ENCODE results near the gene CYBC1. TPM values are rescaled to one million over a fixed set of nuclear protein-coding genes. Genes with fewer than 3 reads are reported as not detected.

CYBC1 gene
- total and polyA plus RNA-seq, 9 donors, result 34.0 to 101 (median 58.6) TPM

DNA sequence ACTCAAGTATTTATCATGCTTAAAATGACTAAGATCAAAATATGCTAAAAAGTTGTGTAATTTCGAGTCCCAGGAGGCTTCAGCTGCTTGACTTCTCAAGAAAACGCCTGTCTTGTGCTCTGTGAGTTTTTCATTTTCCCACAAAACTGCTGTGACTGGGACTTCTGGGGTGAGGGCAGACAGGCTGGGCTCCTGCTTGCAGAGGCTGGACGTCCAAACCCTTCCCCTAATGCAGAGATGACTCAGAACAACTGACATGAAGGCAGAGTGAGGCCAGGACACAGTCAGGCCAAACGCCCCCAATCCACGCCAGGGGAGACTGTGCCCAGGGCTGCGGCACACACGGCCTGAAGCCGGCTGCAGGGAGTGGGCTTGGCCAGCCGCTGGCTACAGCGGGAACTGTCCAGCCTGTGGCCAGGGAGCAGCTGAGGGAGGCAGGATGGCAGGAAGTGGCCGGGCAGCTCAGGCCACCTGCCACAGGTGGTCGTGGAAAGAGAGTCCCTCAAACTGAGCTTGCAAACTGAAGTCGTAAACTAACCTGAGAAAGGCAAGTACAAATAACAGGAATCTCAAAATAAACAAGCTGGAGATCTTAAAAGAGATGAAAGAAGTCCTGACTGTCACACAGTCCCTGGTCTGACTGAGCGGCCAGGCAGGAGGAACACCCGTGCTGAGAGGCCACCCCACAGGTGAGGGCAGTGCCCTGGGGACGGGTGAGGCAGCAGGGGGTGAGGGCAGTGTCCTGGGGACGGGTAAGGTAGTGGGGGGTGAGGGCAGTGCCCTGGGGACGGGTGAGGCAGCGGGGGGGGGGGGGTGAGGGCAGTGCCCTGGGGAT lies 53.7 kb downstream of the CYBC1 start:
- intact Hi-C loops (cut with DNase I), result no loop called here
- Histone ChIP-seq H3K27ac (no peak overlapping the region), H3K27me3 (no peaks in the 10 kb centered on the region), H3K4me3 (no peak overlapping the region), H3K4me1 (ENCODE audit: insufficient read depth) (no peaks in the 10 kb centered on the region), H3K9me3 (no peaks in the 10 kb centered on the region), H3K36me3 (no peaks in the 10 kb centered on the region)
- WGBS, 3 donors, result 73 to 80% (median 77%) methylated on average over 17 to 19 of the region's 19 CpGs
- TF ChIP-seq EP300 (IDR thresholded peaks at IDR 0.05), result no peak
- TF ChIP-seq, protein P1, sequence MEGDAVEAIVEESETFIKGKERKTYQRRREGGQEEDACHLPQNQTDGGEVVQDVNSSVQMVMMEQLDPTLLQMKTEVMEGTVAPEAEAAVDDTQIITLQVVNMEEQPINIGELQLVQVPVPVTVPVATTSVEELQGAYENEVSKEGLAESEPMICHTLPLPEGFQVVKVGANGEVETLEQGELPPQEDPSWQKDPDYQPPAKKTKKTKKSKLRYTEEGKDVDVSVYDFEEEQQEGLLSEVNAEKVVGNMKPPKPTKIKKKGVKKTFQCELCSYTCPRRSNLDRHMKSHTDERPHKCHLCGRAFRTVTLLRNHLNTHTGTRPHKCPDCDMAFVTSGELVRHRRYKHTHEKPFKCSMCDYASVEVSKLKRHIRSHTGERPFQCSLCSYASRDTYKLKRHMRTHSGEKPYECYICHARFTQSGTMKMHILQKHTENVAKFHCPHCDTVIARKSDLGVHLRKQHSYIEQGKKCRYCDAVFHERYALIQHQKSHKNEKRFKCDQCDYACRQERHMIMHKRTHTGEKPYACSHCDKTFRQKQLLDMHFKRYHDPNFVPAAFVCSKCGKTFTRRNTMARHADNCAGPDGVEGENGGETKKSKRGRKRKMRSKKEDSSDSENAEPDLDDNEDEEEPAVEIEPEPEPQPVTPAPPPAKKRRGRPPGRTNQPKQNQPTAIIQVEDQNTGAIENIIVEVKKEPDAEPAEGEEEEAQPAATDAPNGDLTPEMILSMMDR (IDR thresholded peaks at IDR 0.05), result no peak
- no peak for TF ChIP-seq POLR2A (IDR thresholded peaks at IDR 0.05)
- DNase-seq, result no peak

DNA sequence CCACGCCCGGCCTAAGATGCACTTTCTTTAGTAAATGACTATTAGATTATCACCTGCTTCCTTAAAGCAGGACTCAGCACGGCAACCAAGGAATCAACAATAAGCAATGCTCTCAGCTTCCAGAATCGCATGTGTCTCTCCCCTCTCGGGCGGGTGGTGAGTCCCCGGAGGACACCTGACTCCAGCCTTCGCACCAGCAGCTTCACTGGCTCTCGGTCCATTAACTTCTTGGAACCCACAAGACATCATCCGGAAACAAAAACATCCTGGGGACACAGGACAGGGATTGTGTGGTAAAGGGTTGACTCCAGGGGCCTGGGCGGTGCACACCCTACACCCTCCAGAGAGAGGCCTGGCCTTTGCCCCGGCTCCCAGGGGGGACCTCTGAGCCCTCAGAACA lies 56.3 kb downstream of the CYBC1 start:
- Histone ChIP-seq H3K36me3 (no peaks in the 10 kb centered on the region), H3K4me1 (ENCODE audit: insufficient read depth) (no peaks in the 10 kb centered on the region), H3K27ac (no peak overlapping the region), H3K4me3 (no peak overlapping the region), H3K27me3 (no peaks in the 10 kb centered on the region), H3K9me3 (no peaks in the 10 kb centered on the region)
- no peak for DNase-seq
- 81 to 99% (median 90%) methylated on average over 12 of the region's 12 CpGs for WGBS, 3 donors
- TF ChIP-seq EP300 (IDR thresholded peaks at IDR 0.05), result no peak
- TF ChIP-seq POLR2A (IDR thresholded peaks at IDR 0.05), result no peak
- TF ChIP-seq, protein P1 (IDR thresholded peaks at IDR 0.05), result no peak
- intact Hi-C loops (cut with DNase I), result no loop called here

DNA sequence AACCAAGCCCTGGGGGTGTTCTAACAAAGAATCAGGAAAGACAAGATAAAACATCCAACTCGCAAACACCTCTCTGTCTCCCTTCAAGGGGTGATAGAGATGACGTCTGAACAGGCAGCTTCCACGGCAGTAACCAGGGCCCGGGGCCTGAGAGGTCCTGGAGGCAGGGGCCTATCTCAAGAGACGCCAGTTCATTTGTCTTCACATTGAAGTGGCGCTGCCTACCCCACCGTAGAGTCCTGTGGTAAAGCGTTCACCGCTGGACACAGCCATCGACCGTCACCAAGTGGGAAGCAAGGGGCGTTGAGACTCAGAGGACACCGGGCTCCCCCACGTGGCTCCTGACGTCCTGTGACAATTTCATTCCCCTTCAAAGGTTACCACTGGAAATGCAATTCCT lies 57.6 kb downstream of the CYBC1 start:
- TF ChIP-seq POLR2A (IDR thresholded peaks at IDR 0.05) (no peak), EP300 (IDR thresholded peaks at IDR 0.05) (no peak)
- TF ChIP-seq, protein P1 (IDR thresholded peaks at IDR 0.05), result no peak
- intact Hi-C loops (cut with DNase I), result no loop called here
- Histone ChIP-seq H3K27ac (no peak overlapping the region), H3K4me3 (no peak overlapping the region), H3K36me3 (no peaks in the 10 kb centered on the region), H3K4me1 (ENCODE audit: insufficient read depth) (no peaks in the 10 kb centered on the region), H3K27me3 (no peaks in the 10 kb centered on the region), H3K9me3 (no peaks in the 10 kb centered on the region)
- DNase-seq, result no peak
- WGBS, 3 donors, result 87 to 93% (median 87%) methylated on average over 15 of the region's 15 CpGs

Small RNA genes within 50 kb of the gene (small RNA-seq; reads per million reads assigned to genes)
- gene RF00019, result not detected

Other genes starting within 250 kb of the CYBC1 start
- gene CCDC57, start 237.9 kb downstream of the CYBC1 start, total RNA-seq, result 10 to 100 TPM; 22.9 to 65.0 (median 41.9) TPM
- gene CCDC57, start 237.9 kb downstream of the CYBC1 start, polyA plus RNA-seq, result 10 to 100 TPM in 1 of 2 donors, 1 to 10 TPM in 1; 7.7 to 22.2 TPM
- 10 to 100 TPM; 10.5 to 23.2 (median 18.0) TPM for gene SLC16A3, start 221.7 kb downstream of the CYBC1 start, total RNA-seq
- gene SLC16A3, start 221.7 kb downstream of the CYBC1 start, polyA plus RNA-seq, result 1 to 10 TPM; 3.5 to 5.0 TPM
- gene CSNK1D, start 177.1 kb downstream of the CYBC1 start, total RNA-seq, result 100 to 1,000 TPM in 5 of 7 donors, 10 to 100 TPM in 2; 46.0 to 160 (median 121) TPM
- 100 to 1,000 TPM in 1 of 2 donors, 10 to 100 TPM in 1; 81.2 to 134 TPM for gene CSNK1D, start 177.1 kb downstream of the CYBC1 start, polyA plus RNA-seq
- 1 to 10 TPM in 4 of 7 donors, under 1 TPM in 1, not detected in 2; 0.58 to 1.3 (median 1.1) TPM for gene CD7, start 133.1 kb downstream of the CYBC1 start, total RNA-seq
- under 1 TPM in 1 of 2 donors, not detected in 1; 0.48 TPM for gene CD7, start 133.1 kb downstream of the CYBC1 start, polyA plus RNA-seq
- 10 to 100 TPM in 1 of 7 donors, 1 to 10 TPM in 6; 3.9 to 20.8 (median 9.1) TPM for gene SECTM1, start 117.0 kb downstream of the CYBC1 start, total RNA-seq
- 1 to 10 TPM; 2.1 to 7.9 TPM for gene SECTM1, start 117.0 kb downstream of the CYBC1 start, polyA plus RNA-seq
- gene TEX19, start 91.5 kb downstream of the CYBC1 start, total RNA-seq, result not detected
- not detected for gene TEX19, start 91.5 kb downstream of the CYBC1 start, polyA plus RNA-seq
- not detected for gene UTS2R, start 79.0 kb downstream of the CYBC1 start, total RNA-seq
- gene UTS2R, start 79.0 kb downstream of the CYBC1 start, polyA plus RNA-seq, result not detected
- 10 to 100 TPM; 32.9 to 68.6 (median 46.6) TPM for gene HEXD, start 32.4 kb downstream of the CYBC1 start, total RNA-seq
- gene HEXD, start 32.4 kb downstream of the CYBC1 start, polyA plus RNA-seq, result 10 to 100 TPM in 1 of 2 donors, 1 to 10 TPM in 1; 8.7 to 74.7 TPM
- 10 to 100 TPM; 25.8 to 37.8 (median 30.4) TPM for gene OGFOD3, start 32.2 kb downstream of the CYBC1 start, total RNA-seq
- gene OGFOD3, start 32.2 kb downstream of the CYBC1 start, polyA plus RNA-seq, result 10 to 100 TPM; 14.4 to 21.3 TPM
- gene NARF, start 8.0 kb upstream of the CYBC1 start, total RNA-seq, result 10 to 100 TPM; 39.7 to 52.7 (median 49.8) TPM
- gene NARF, start 8.0 kb upstream of the CYBC1 start, polyA plus RNA-seq, result 10 to 100 TPM; 29.6 to 37.8 TPM
- gene FOXK2, start 69.0 kb upstream of the CYBC1 start, total RNA-seq, result 10 to 100 TPM; 27.2 to 67.6 (median 48.2) TPM
- gene FOXK2, start 69.0 kb upstream of the CYBC1 start, polyA plus RNA-seq, result 10 to 100 TPM; 19.1 to 28.8 TPM
- 10 to 100 TPM; 43.0 to 99.3 (median 83.5) TPM for gene WDR45B, start 197.7 kb upstream of the CYBC1 start, total RNA-seq
- gene WDR45B, start 197.7 kb upstream of the CYBC1 start, polyA plus RNA-seq, result 10 to 100 TPM; 55.2 to 58.0 TPM
- gene RAB40B, start 247.9 kb upstream of the CYBC1 start, total RNA-seq, result 10 to 100 TPM; 10.0 to 25.9 (median 14.9) TPM
- 10 to 100 TPM in 1 of 2 donors, 1 to 10 TPM in 1; 9.2 to 18.6 TPM for gene RAB40B, start 247.9 kb upstream of the CYBC1 start, polyA plus RNA-seq